Erythroblast (primary cell): ENCODE results near the gene CCDC68.

ENCODE experiments used
- GATA1 ChIP-seq: IDR thresholded peaks from 2 replicates; pipeline ENCODE4 v1.6.1; 2011; ENCODE audit warnings: low read depth, mild to moderate bottlenecking, control low read depth, low read length, moderate library complexity
- POLR2A ChIP-seq: IDR thresholded peaks from 2 replicates; pipeline ENCODE4 v1.6.1; 2011; ENCODE audit warnings: mild to moderate bottlenecking, low read length

- no peak for TF ChIP-seq POLR2A
- no peak for TF ChIP-seq GATA1
These were observed 82.2 kb downstream of the CCDC68 start for GRCh38 chr18:54877076-54877475.
